Colonic mucosa (tissue), 4 donors: ENCODE measurements around the gene KCNIP4. TPM values are rescaled to one million over a fixed set of nuclear protein-coding genes. Genes with fewer than 3 reads are reported as not detected.

Experiments
- DNase-seq: peaks from one replicate; pipeline ENCODE4 v3.0.0-alpha.2; 2020
- H3K27ac ChIP-seq: fragments of 200-600 bp; one replicate; pipeline ENCODE4 v1.8.0; 2021
- H3K27me3 ChIP-seq: fragments of 200-600 bp; one replicate; pipeline ENCODE4 v1.8.0; 2021
- H3K36me3 ChIP-seq: fragments of 200-600 bp; one replicate; pipeline ENCODE4 v1.8.0; 2021
- H3K4me1 ChIP-seq: fragments of 200-600 bp; one replicate; pipeline ENCODE4 v1.8.0; 2021; ENCODE audit warnings: mild to moderate bottlenecking
- H3K4me3 ChIP-seq: fragments of 200-600 bp; one replicate; pipeline ENCODE4 v1.8.0; 2021
- H3K9ac ChIP-seq, 2 donors: one replicate each; pipeline ENCODE4 v1.7.0; 2013; ENCODE audit warnings: control low read depth in 2 of 2, low read depth in 2 of 2, low read length in 2 of 2
- H3K9me3 ChIP-seq: fragments of 200-600 bp; one replicate; pipeline ENCODE4 v1.8.0; 2021
- intact Hi-C: fragments of 100-400 bp; cut with DNase I; formaldehyde crosslinking; loops from one replicate; pipeline ENCODE4 v1.14.1; 2022
- total RNA-seq, 2 donors: library from RNA; stranded (reverse); fragmentation: NEBNext Ultra II Directional in 1 of 2; extraction: Animal tissue kit (Norgen Biotek cat#: 25700) in 1 of 2; gene quantifications; one replicate each; pipeline ENCODE4 v1.2.1, GENCODE V29; 2021
- TF ChIP-seq, protein P1 (sequence below): fragments of 200-600 bp; IDR thresholded peaks from one replicate; pipeline ENCODE4 v1.8.0; 2022; ENCODE audit warnings: antibody characterized with exemption, mild to moderate bottlenecking
- donor health status: healthy.
- donor health status: DM: no; HTN: no; CAD: no.
- donor health status: DM: no; HTN: no; CAD: no.

The KCNIP4 gene
- total RNA-seq, 2 donors from 2014 or later = 0.67 to 1.2 TPM

DNA sequence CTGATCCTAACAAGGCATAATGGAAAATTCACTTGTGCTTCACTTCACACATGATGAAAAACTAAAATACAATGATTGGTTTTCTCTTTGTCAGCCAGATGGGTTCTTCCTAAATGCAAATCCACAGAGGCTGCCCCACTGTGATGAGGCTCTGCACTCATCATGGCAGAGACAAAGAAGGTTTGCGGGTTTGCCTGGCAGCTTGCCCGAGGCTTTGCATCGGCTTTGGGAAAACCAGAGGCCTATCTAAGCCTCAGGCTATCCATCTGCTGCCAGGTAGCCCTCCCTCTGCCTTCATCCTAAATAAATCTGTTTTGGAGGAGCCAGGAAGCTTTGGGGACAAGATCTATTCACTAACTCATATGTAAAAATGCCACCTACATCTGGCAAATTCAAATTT, 1004.1 kb downstream of the KCNIP4 start:
- Histone ChIP-seq H3K36me3 (no peaks in the 10 kb centered on the region), H3K9me3 (no peaks in the 10 kb centered on the region), H3K4me1 (no peaks in the 10 kb centered on the region), H3K9ac (no peak overlapping the region), H3K4me3 (no peak overlapping the region), H3K27ac (no peak overlapping the region), H3K27me3 (no peaks in the 10 kb centered on the region)
- TF ChIP-seq, protein P1, sequence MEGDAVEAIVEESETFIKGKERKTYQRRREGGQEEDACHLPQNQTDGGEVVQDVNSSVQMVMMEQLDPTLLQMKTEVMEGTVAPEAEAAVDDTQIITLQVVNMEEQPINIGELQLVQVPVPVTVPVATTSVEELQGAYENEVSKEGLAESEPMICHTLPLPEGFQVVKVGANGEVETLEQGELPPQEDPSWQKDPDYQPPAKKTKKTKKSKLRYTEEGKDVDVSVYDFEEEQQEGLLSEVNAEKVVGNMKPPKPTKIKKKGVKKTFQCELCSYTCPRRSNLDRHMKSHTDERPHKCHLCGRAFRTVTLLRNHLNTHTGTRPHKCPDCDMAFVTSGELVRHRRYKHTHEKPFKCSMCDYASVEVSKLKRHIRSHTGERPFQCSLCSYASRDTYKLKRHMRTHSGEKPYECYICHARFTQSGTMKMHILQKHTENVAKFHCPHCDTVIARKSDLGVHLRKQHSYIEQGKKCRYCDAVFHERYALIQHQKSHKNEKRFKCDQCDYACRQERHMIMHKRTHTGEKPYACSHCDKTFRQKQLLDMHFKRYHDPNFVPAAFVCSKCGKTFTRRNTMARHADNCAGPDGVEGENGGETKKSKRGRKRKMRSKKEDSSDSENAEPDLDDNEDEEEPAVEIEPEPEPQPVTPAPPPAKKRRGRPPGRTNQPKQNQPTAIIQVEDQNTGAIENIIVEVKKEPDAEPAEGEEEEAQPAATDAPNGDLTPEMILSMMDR = no peak
- DNase-seq = no peak
- intact Hi-C loops = no loop called here

DNA sequence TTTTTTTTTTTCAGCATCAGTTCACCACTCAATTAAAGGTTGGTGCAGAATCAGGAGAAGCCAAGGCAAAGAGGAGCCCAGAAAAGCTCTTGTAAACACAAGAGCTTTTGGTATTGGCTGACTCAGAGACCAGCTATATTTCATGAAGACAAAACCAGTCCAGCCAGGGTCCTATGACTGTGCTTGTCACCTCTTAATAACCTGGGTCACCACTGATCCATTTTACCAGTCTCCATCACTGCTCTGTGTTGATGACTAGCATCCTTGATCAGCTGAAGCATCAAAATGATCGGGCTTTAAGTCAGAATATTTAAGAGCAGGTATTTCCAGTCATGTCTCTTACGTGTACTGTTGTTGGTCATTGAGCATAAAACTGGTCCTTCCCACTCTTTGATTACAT, 1010.4 kb downstream of the KCNIP4 start:
- Histone ChIP-seq H3K9me3 (no peaks in the 10 kb centered on the region), H3K36me3 (no peaks in the 10 kb centered on the region), H3K27me3 (no peaks in the 10 kb centered on the region), H3K4me1 (no peaks in the 10 kb centered on the region), H3K9ac (no peak overlapping the region), H3K4me3 (no peak overlapping the region), H3K27ac (no peak overlapping the region)
- no peak for DNase-seq
- intact Hi-C loops = no loop called here
- TF ChIP-seq, protein P1 = no peak

DNA sequence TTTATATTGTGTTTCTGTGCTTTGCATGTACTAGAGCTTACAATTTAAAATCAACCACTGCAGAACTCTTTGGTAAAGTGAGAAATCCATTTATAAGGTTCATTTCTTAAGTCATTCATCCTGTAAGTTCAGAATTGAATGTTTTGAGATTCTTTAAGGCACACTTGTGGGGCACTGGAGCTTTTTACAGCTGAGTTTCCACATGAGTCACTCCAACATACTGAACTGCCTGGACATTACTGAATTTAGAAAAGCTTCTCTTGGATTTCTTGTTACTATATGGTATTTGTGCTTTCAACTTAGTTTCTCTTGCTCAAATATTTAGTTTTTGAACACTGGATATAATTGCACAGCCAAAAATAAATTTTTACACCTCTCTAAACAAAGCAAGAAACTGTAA, 1022.0 kb downstream of the KCNIP4 start:
- H3K36me3 ChIP-seq = no peaks in the 10 kb centered on the region
- H3K27ac ChIP-seq = no peak overlapping the region
- no peak overlapping the region for H3K4me3 ChIP-seq
- no peaks in the 10 kb centered on the region for H3K27me3 ChIP-seq
- TF ChIP-seq, protein P1 = no peak
- H3K4me1 ChIP-seq = no peaks in the 10 kb centered on the region
- DNase-seq = no peak
- H3K9me3 ChIP-seq = no peaks in the 10 kb centered on the region
- H3K9ac ChIP-seq = no peak overlapping the region
- intact Hi-C loops = no loop called here

DNA sequence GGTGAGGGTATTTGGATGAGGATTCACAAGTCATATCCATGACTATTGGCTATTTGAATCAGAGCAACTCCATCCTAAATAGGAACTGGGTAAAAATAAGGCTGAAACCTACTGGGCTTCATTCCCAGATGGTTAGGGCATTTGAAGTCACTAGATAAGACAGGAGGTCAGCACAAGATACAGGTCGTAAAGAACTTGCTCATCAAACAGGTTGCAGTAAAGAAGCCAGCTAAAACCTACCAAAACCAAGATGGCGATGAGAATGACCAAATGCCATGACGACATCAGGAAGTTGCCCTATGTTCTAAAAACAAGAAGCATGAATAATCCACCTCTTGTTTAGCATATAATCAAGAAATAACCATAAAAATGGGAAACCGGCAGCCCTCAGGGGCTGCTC, 1023.4 kb downstream of the KCNIP4 start:
- H3K27me3 ChIP-seq = no peaks in the 10 kb centered on the region
- H3K4me1 ChIP-seq = no peaks in the 10 kb centered on the region
- H3K36me3 ChIP-seq = no peaks in the 10 kb centered on the region
- no peaks in the 10 kb centered on the region for H3K9me3 ChIP-seq
- DNase-seq = no peak
- no peak overlapping the region for H3K4me3 ChIP-seq
- intact Hi-C loops = no loop called here
- no peak overlapping the region for H3K27ac ChIP-seq
- TF ChIP-seq, protein P1 = no peak
- no peak overlapping the region for H3K9ac ChIP-seq

DNA sequence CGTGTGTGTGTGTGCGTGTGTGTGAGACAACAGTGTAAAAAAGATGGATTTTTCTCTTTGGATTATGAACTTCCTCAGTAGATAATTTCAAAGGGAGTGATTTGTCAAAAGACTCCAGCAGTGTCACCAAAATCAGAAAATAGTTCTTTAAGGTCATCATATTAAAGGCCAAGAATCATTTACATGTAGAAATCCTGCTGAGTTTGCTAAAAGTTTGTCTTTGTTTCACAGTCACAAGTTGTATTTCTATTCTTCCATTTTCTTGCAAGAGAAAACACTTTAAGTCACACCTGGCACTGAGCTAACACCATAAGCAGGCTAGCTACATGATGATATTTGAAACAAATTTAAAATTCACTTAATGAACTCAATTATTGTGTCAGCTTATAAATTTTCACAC, 1025.6 kb downstream of the KCNIP4 start:
- Histone ChIP-seq H3K27ac (no peak overlapping the region), H3K9me3 (no peaks in the 10 kb centered on the region), H3K9ac (no peak overlapping the region), H3K27me3 (no peaks in the 10 kb centered on the region), H3K36me3 (no peaks in the 10 kb centered on the region), H3K4me3 (no peak overlapping the region), H3K4me1 (no peaks in the 10 kb centered on the region)
- intact Hi-C loops = no loop called here
- TF ChIP-seq, protein P1 = no peak
- no peak for DNase-seq

DNA sequence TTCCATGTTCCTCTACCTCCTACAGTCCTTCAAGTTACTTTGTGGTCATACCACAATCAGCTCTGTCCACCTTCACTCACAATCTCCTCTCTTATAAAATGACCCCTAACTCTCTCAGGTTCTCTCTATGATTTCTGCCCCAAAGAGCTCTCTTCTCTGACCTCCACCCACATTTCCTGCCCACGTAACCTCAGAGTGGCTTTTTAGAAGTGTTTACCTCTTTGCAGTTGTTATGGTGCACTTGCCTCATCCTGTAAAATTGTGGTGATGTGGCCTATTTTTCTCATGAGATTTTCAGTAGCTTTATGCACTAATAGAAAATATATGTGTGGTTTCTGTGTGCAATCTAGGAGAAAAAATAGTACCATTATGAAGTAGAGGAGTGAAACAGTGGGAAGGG, 1032.5 kb downstream of the KCNIP4 start:
- Histone ChIP-seq H3K9ac (no peak overlapping the region), H3K4me1 (no peaks in the 10 kb centered on the region), H3K27ac (no peak overlapping the region), H3K9me3 (no peaks in the 10 kb centered on the region), H3K36me3 (no peaks in the 10 kb centered on the region), H3K27me3 (no peaks in the 10 kb centered on the region), H3K4me3 (no peak overlapping the region)
- DNase-seq = peak; percentile 19
- TF ChIP-seq, protein P1 = no peak
- intact Hi-C loops = no loop called here
